GM18870 (cell line): Measurements from ENCODE around the gene ADARB1.

Source experiments
- ATAC-seq: cut with Tn5 transposase; IDR thresholded peaks from one replicate; pipeline ENCODE4 v1.9.1; 2021; ENCODE audit warnings: moderate library complexity; ENCODE audit not compliant: unreplicated experiment

The ADARB1 gene

DNA sequence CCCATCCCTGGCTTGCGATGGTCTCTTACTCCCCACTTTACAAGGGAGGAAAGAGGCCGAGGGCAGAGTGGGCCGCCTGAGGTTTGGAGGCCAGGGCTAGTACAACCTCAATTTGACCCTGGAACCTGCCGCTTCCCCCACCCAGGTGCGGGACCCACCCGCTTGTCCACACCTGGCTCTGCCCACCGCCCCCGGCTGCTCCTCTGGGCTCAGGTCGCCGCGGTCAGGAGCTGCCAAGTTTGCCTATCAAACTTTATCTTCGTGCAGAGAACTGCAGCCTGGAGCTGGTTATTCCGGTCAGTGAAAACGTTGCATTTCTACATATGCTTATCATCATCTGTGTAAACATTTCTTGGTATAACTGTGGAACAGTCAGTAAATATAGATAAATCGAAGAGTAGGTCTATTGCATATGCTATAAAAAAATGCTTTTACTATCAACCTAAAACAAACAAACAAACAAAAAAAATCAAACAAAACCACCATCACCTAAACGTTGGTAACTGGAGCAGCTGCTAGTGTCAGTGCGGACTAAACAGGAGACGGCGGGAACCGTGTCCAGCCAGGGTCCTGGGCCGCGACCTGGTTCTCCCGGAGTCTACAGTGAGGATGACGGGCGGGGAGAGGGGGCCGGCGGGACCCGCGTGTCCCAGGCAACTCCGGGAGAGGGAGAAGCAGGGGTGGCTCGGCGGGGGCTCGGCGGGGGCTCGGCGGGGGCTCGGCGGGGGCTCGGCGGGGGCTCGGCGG lies 906 bp upstream of the ADARB1 start:
- no peak for ATAC-seq

DNA sequence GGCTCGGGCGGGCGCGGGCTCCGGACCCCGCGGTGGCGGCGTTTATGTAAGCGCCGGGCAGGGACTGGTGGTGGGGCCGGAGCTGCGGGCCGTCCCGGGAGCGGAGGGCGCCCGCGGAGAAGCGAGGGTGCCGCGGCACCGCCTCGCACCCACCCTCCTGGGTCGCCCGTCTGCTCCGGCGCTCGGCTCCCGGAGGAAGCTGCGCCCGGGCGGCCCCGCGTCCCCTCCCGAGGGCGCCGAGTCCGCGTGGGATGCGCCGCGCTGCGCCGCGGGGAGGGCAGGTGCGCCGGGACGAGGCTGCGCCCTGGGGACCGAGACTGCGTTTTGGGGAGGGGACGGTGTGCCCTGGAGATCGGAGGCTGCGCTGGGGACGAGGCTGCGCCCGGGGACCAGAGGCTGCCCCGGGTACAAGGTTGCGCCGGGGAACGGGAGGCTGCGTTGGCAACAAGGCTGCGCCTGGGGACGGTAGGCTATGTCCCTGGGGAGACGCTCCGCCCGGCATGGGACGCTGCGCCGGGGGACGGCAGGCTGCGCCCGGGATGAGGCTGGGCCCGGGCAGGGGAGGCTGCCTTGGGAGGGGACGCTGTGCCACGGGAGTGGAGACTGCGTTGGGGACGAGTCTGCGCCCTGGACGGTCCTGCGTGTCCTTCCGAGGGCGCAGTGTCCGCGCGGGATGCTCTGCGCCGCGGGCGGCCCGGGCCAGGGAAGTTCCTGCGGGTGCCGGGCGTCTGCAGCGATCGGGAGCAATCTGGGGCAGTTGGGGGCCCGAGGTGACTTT lies 627 bp downstream of the ADARB1 start:
- no peak for ATAC-seq

DNA sequence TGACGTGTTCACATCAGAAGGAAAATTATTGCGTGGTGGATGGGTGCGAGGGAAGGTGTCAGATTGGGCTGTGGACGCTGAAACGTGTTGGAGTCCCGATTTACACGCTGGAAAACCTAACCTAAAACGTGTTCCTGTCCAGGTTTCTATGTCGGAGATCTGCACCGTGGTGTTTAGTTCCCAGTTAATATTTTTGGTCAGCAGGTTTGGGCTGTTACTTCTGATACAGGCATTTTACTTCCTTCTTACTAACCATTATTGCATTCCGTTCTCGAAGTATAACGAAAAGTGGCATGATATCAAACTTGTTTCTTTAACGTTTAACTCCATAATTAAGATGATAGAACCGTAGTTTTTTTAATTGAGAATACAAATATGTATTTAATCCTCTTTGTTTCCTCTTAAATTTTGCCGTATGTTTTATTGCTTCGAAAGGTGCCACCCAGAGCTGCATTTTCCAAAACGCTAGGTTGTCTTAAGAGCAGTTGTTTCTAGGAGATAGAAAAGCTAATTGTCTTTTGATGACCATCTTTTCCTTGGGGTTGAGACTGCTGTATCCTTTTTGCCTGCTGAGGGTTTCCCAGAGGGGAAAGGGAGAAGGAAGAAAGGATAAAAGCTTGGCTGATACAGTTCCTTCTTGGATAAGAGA lies 1.3 kb downstream of the ADARB1 start:
- no peak for ATAC-seq

DNA sequence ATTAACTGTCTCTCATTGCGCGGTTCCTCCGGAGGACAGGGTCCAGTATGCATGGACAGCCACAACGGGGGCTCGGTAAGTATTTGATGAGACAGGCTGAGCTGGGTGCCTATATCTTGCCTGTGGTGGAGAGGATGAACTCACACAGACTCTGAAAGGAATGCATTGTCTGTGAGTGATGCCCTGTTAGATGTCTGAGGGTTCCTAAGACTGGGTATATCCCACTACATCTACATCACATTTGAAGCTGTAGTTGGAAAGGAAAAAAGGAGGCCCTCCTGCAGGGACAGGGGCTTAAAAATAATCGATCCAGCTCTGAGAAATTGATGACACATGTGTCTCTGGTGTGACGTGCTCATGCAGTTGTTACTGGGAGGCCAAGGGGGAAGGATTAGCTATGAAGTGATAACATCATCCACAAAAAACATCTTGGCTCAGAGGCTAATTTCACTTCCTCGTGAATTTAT lies 1.9 kb downstream of the ADARB1 start:
- ATAC-seq = no peak

DNA sequence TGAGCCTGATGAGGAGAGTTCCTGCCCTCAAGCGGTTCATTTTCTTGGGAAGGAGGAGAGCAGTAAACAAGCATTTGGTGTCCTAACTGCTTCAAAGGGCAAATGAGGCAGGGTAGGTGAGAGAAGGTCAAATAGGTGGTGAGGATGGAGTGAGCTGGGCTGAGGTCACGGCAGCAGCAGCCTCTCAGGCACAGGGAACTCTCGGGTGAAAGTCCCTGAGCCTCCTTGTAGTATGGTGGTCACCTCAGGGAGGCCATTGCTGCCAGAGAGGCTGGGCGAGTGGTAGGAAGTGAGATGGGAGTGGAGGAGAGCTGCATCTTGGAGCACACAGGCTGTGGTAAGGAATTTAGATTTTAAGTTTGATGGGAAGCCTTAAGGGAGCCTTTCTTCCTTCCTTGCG lies 4.0 kb downstream of the ADARB1 start:
- no peak for ATAC-seq

DNA sequence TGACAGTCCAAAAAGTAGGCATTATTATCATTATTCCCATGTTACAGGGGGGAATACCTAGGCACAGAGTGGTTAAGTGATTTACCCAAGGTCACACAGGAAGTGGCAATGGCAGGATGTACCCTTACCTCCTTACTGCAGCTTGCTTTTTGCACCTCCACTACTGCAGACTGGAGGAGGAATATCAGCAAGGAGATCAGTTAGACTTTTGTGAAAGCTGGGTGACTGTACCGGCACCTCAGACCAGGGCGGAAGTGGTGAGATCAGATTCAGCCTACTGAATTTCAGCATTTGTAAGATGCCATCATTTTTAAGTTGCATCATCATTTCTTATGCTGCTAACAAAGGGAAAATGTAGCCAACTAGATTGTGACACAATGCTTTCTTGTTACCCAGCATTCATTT lies 4.5 kb downstream of the ADARB1 start:
- no peak for ATAC-seq

DNA sequence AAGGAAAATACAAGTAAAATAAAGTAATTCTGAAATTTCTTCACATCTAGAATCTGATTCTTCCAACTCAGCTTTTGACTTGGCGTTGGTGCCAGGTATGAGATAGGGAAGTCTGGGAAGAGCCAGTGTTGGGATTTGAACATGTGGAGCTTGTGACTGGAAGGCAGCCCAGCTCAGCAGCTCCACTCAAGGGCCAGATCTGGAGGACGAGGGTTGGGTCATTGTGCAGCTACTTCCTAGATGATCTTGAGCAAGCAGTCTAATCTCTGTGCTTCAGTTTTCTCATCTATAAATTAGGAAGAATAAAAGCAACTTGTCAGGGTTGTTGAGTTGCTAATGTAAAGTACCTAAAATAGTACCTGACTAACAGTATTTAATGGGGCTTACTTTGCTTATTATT lies 5.0 kb downstream of the ADARB1 start:
- ATAC-seq = no peak

DNA sequence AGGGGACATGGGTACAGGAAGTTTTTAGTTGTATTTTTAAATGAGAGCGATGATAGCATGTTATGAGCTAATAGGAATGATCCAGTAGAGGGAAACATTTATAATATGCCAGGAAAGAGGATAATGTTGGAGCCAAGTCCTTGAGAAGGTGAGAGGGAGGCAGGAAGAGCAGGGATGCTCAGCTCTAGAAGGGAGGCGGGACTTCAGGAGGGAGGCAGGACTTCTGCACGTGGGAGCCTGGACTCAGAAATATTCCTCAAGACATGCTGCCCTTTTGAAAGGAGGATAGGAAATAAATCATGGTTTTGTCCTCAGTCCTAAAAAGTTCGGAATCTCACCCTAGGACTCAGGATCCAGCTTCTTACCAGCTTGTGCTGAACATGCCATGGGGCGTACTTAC lies 5.9 kb downstream of the ADARB1 start:
- ATAC-seq = no peak

DNA sequence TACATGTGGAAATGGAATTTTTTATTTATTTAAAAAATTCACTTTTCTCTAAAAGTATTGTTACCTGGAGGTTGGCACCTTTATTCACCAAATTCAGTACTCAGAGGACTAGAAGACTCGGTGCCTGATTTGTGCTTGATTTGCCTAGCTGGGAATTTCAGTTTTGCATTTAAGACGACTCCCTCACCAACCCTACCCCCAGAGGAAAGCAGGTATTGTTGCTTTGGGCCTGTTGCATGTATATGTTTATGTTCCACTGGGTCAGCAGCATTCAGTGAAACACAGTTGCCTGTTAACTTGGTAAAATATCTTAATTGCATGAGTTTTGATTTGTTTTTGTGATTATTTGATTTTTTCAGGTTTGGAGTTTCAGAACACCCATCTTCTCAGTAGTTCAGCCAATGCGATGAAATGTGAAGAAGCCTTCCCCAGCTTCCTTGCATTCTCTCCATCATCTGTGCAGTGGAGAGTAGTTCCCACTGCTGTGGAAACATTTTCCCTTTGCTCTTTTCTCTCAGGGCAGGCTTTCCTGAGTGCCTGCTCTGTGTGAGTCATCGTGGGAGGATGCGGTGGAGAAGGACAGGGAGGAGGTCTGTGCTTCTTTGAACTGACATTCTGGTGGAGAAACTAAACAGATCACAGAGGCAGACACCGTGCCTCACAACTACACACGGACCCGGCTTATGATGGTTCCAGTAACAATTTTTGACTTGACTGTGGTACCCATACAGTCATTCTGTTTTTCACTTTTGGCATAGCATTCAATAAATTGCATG lies 6.4 kb downstream of the ADARB1 start:
- no peak for ATAC-seq

DNA sequence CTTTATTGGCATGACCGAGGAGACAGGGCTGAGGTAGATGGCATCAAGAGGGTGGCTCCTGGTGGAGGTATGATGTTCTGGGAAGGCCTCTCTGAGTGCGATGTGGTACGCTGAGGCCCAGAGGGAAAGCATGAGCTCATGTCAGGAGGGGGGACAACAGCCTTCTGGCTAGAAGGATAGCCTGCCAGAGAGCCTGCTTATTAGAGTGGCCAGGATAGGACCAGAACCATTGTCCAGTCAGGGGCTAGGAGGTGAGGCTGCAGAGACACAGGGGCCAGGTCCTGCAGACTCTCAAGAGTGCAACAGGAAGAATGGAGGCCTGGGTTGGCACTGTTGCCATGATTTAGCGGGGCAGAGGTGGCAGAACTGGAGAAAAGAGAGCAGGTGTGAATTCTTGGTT lies 7.3 kb downstream of the ADARB1 start:
- ATAC-seq = no peak

DNA sequence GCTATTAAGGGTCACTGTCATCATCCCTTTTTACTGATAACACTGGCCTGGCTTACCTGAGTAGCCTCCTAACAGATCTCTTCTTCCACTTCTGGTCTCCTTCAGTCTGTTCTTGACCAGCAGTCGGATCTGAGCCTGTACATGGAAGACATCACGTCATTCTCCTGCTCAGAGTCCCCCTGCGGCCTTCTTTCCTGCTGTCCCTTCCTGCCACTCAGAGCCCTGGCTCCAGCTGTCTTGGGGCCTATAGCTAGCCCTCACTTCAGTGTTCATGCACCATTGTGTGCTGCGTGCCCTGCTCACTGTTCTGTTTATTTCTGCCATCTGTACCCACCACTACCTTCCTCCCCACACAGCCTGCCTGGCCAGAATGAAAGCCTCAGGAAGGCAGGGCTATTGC lies 8.4 kb downstream of the ADARB1 start:
- no peak for ATAC-seq

DNA sequence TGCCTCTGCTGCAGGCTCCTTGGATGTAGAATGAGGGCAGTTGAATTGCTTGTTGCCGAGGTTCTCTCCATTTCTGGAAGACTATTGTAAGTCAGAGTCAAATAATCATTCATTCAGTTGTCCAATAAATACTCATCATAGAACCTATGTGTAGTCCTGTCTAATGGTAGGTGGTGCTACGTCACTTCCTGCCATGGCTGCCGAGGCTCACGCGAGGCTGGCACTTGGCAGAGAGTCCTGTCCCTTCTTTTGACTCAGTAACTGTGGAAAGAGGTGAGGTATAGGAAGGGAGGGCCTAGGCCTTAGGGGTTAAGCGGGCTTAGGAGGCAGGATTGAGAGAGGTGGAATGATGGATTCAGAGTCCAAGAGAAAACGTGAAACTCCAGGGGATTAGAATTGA lies 9.7 kb downstream of the ADARB1 start:
- no peak for ATAC-seq

DNA sequence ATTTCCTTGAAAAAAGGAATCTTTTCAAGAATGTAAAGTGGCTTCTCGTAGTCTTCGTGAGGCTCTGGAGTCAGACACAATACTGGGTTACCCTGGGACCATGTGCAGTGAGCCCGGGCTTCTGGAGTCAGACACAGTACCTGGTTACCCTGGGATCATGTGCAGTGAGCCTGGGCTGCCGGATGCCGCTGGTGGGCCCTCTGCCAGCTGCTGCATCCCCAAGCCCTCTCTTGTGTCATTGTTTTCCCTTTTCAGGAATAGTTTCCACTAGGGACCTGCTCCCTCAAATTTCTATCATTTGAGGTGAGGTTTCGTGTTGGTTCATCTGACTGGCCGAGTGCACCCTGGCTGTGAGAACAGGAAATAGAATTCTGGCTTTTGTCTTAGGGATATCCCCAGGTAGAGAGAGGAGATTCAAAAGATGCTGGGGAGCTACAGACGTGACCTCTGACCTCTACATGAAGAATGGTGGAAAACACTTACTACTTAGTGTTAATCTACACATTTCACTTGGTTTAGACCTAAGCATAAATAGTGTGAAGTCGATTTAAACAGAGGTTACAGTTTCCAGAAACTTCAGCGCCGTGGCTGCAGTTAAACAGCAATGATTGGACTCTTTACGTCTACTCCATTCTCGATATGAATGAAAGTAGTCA lies 10.6 kb downstream of the ADARB1 start:
- ATAC-seq = no peak

DNA sequence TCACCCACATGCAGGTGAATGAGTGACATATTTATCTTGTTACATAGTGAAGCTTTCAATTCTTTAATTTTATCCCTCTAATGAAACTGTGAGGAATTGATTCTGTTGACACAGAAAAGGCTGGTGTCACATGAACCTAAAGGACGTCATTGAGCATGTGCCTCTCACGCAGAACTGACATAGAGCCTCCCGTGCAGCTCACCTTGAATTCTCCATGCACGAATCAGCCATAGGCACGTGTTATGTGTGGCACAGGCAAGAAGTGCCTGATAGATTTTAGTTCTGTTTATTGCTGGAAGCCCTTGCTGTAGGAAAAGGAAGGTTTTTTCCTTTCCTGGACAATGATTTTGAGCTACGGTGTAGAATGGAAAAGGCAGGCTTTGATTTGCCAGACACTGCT lies 11.3 kb downstream of the ADARB1 start:
- ATAC-seq = no peak

DNA sequence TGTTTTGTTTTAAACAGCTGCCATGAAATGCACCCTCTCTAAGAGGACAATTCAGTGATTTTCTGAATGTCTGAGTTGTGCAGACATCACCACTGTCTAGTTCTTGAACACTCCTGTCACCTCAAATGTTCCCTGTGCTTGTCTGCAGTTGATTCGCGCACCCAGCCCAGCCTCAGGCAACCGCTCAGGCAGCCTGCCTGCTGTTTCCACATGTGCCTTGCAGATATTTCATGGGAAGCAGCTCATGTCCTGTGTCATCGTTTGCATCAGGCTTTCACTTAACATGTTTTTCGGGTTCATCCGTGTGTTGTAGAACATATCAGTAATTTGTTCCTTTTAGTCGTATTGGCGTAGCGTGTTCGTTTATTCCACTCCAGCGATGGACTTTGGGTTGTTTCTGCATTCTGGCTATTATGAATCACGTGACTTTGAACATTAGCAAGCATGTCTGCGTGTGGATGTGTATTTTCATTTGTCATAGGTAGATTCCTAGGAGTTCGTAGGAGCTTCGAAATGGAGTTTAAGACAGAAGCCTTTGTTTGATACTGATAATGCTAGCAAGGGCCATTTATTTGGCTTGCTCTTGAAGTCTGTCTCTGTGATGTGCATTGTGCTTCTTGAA lies 12.1 kb downstream of the ADARB1 start:
- ATAC-seq = no peak

DNA sequence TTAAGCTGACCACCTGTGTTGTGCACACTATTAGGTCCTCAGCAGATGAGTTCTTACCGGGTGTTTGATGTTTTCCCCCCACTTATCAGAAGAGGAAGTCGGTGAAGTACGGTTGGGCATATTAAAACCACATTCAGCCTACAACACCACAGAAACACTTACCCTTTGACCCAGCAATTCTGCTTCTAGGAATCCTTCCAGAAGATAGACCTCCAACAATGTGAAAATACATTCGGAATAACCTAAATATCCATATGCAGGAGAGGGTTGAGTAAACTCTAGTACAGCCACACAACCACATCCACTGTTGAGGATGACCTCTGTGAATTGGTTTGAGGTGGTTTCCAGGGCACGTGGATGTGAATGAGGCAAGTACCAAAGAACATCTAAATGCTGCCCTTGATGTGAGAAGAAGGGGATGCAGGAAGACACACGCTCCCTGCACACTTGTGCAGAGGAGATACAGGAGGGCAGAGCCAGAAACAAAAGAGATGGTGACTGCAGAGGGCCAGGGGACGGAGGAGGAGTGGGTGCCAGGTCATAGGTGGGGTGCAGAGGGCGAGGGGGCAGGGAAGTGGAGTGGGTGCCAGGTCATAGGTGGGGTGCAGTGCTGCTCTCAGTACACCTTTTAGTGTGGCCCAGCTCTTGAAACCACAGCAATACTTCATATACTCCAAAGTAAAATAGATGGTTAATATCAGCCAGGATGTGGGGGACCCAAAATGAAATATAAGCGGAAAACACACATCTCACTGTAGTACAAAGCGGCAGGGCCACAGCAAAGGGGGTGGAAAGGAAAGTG lies 12.8 kb downstream of the ADARB1 start:
- ATAC-seq = no peak

DNA sequence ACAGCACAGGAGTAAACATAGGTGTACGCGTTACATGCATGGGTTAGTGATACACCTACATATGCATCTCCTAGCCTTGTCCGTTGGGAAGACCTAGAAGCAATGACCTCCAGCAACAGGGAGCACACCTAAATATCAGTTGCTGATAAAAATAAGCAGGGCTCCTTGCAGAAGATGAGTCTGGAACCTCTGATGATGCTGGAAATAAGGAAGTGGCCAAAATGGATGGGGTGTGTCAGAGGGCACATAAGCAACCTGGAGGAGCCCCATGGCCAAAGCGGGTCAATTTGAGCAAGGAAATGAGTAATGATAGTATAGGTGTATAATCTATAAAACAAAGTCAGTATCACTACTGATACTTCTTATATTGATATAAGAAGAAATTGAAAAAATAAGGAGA lies 13.7 kb downstream of the ADARB1 start:
- no peak for ATAC-seq

DNA sequence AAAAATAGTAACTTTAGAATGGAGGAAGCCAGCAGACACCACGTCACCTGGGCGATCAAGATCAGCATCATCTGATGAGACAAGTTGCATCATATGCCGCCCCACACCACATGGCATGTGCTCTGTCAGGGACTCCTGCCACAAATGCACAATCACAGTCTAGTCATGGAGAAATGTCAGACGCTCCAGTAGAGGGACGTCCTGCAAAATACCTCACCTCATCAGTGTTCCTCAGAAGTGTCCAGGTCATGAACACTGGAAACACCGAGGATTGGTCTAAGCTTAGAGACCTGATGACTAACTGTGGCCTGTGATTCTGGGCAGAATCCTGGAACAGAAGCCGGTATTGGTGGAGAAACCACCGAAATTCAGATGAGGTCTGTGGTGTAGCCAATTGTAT lies 14.3 kb downstream of the ADARB1 start:
- ATAC-seq = no peak

DNA sequence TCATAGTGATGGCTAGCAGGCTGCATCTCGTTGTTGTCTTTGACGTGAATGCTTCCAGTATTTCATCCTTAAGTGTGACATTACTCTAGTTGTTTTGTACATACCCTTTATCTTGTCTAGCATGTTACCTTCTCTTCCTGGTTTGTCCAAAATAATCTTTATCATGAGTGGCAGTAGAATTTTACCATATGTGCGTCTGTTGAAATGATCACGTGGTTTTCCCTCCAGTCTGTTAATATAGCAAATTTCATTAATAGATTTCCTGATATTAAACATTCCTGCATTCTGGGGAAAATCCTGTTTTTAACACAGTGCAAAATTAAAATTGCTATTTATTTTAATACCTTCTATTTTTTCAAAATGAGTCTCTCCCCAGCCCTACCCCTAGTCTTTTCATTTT lies 15.6 kb downstream of the ADARB1 start:
- no peak for ATAC-seq
